HepG2 (cell line): ENCODE measurements around the gene CPNE4. TPM values are rescaled to one million over a fixed set of nuclear protein-coding genes. Genes with fewer than 3 reads are reported as not detected.

Experiments used
- ATAC-seq: fragments of 200-7000 bp; cut with Tn5 transposase; 3 replicates; pipeline ENCODE4 v1.9.1; 2020; ENCODE audit warnings: mild to moderate bottlenecking, moderate library complexity
- BruUV-seq: library from RNA; stranded (reverse); fragments of 400-500 nt; replicated peaks from 2 replicates; lab custom pipeline; 2021; lab: Mats Ljungman, UMichigan
- CTCF ChIA-PET: fragments of 300-600 bp; formaldehyde crosslinking; extraction: SDS; loops from one replicate; lab custom pipeline; 2021; ENCODE audit warnings: low total read pairs, inconsistent platforms, low intra/inter-chr PET ratio; lab: Yijun Ruan, JAX
- POLR2A ChIA-PET: fragments of 350-600 bp; sonication (Branson Sonifier 250); formaldehyde crosslinking; loops from one replicate; lab custom pipeline; 2020; ENCODE audit warnings: antibody characterized with exemption, inconsistent platforms; lab: Yijun Ruan, JAX
- DNase-seq: peaks from one replicate; pipeline ENCODE4 v3.0.0-alpha.2; 2015; ENCODE audit warnings: low spot score
- FAIRE-seq: peaks from 3 replicates; lab custom pipeline; 2011; peaks lifted over from hg19 to GRCh38; lab: Jason Lieb, UNC
- H2AFZ ChIP-seq: one replicate; pipeline ENCODE4 v1.6.1; 2011; ENCODE audit warnings: low read length, inconsistent platforms
- H3K27ac ChIP-seq: fragments of 300-600 bp; 3 replicates; pipeline ENCODE4 v1.8.0; 2011; ENCODE audit warnings: mixed run types, mild to moderate bottlenecking, mixed read lengths, low read length, inconsistent platforms; ENCODE audit not compliant: insufficient read depth; ENCODE audit errors: extremely low read length
- H3K27me3 ChIP-seq, 2 experiments: fragments of 200-600 bp in 1 of 2; 2 replicates in 1 of 2; 3 replicates in 1 of 2; pipeline versions ENCODE4 v1.6.0 to v1.8.0; 2011; ENCODE audit warnings: low read length in 2 of 2, mild to moderate bottlenecking in 2 of 2, moderate library complexity in 2 of 2, inconsistent platforms in 1 of 2; ENCODE audit not compliant: insufficient read depth in 2 of 2, control insufficient read depth in 1 of 2
- H3K36me3 ChIP-seq, 2 experiments: fragments of 200-600 bp in 1 of 2; replicated peaks in 1 of 2; 2 replicates in 1 of 2; 3 replicates in 1 of 2; pipeline versions ENCODE4 v1.5.1 to v1.8.0; 2011; ENCODE audit warnings: low read length in 2 of 2, inconsistent platforms in 1 of 2; ENCODE audit not compliant: insufficient read depth in 2 of 2, control insufficient read depth in 1 of 2
- H3K4me1 ChIP-seq: 2 replicates; pipeline ENCODE4 v1.5.1; 2012; ENCODE audit warnings: low read length, inconsistent platforms; ENCODE audit not compliant: insufficient read depth
- H3K4me2 ChIP-seq: 2 replicates; pipeline ENCODE4 v1.6.0; 2011; ENCODE audit warnings: low read depth, low read length, inconsistent platforms
- H3K4me3 ChIP-seq, 3 experiments: fragments of 200-600 bp in 1 of 3; sonication (generic), shearing (Covaris generic) in 1 of 3; replicated peaks in 1 of 3; 2 replicates each; pipeline ENCODE4 v1.5.1; 2011 to 2016; ENCODE audit warnings: low read length in 3 of 3, inconsistent platforms in 2 of 3, low read depth in 2 of 3, mild to moderate bottlenecking in 2 of 3, control low read depth in 1 of 3, mixed read lengths in 1 of 3; ENCODE audit not compliant: insufficient read depth in 1 of 3
- H3K79me2 ChIP-seq: one replicate; pipeline ENCODE4 v1.6.1; 2011; ENCODE audit warnings: low read length, inconsistent platforms; ENCODE audit not compliant: insufficient read depth
- H3K9ac ChIP-seq: 2 replicates; pipeline ENCODE4 v1.6.0; 2011; ENCODE audit warnings: mild to moderate bottlenecking, low read depth, low read length, inconsistent platforms; ENCODE audit not compliant: insufficient read depth
- H3K9me3 ChIP-seq: 2 replicates; pipeline ENCODE4 v1.5.1; 2012; ENCODE audit warnings: mild to moderate bottlenecking, low read length
- H4K20me1 ChIP-seq: 2 replicates; pipeline ENCODE4 v1.6.0; 2011; ENCODE audit warnings: inconsistent platforms, mild to moderate bottlenecking, low read length, moderate library complexity; ENCODE audit not compliant: insufficient read depth
- CBX1 ChIP-seq: IDR thresholded peaks from one replicate; pipeline ENCODE4 v1.6.1; 2016; ENCODE audit warnings: antibody characterized with exemption, low read depth
- DZIP1 ChIP-seq: sonication (generic); formaldehyde crosslinking; IDR thresholded peaks from 2 replicates; pipeline ENCODE4 v1.5.0; 2020; ENCODE audit warnings: mild to moderate bottlenecking, missing genetic modification reagents
- ELF4 ChIP-seq: sonication (generic); formaldehyde crosslinking; IDR thresholded peaks from 2 replicates; pipeline ENCODE4 v1.5.0; 2020; ENCODE audit warnings: missing genetic modification reagents, mild to moderate bottlenecking, moderate library complexity, borderline replicate concordance
- HOXA5 ChIP-seq: sonication (generic); formaldehyde crosslinking; IDR thresholded peaks from 2 replicates; pipeline ENCODE4 v1.4.0; 2020; ENCODE audit warnings: missing genetic modification reagents
- MTA3 ChIP-seq: sonication (generic); formaldehyde crosslinking; IDR thresholded peaks from 2 replicates; pipeline ENCODE4 v1.4.0; 2020; ENCODE audit warnings: missing genetic modification reagents
- NR0B2 ChIP-seq: sonication (generic); formaldehyde crosslinking; IDR thresholded peaks from 2 replicates; pipeline ENCODE4 v1.4.0; 2020; ENCODE audit warnings: mild to moderate bottlenecking, missing genetic modification reagents
- NR1H2 ChIP-seq: sonication (generic); formaldehyde crosslinking; IDR thresholded peaks from 2 replicates; pipeline ENCODE4 v1.8.1; 2022; ENCODE audit warnings: low read depth, missing genetic modification reagents, borderline replicate concordance
- POLR2AphosphoS5 ChIP-seq: IDR thresholded peaks from 2 replicates; pipeline ENCODE4 v1.6.1; 2012; ENCODE audit warnings: low read depth, low read length
- RELA ChIP-seq: sonication (generic); formaldehyde crosslinking; IDR thresholded peaks from 2 replicates; pipeline ENCODE4 v1.4.0; 2020; ENCODE audit warnings: missing genetic modification reagents
- TBL1XR1 ChIP-seq: fragments of 150-350 bp; IDR thresholded peaks from 2 replicates; pipeline ENCODE4 v1.6.1; 2014; ENCODE audit warnings: borderline replicate concordance, low read length; ENCODE audit not compliant: partially characterized antibody
- U2AF2 ChIP-seq: fragments of 200-400 bp; formaldehyde crosslinking; IDR thresholded peaks from 2 replicates; pipeline ENCODE4 v1.6.1; 2017; ENCODE audit warnings: low read depth, mild to moderate bottlenecking, low read length
- ZBTB39 ChIP-seq: sonication (generic); formaldehyde crosslinking; IDR thresholded peaks from 2 replicates; pipeline ENCODE4 v1.5.0; 2020; ENCODE audit warnings: missing genetic modification reagents
- ZBTB42 ChIP-seq: sonication (generic); formaldehyde crosslinking; IDR thresholded peaks from 2 replicates; pipeline ENCODE4 v1.5.0; 2020; ENCODE audit warnings: mild to moderate bottlenecking, missing genetic modification reagents
- ZNF12 ChIP-seq: sonication (generic); formaldehyde crosslinking; IDR thresholded peaks from 2 replicates; pipeline ENCODE4 v1.5.0; 2020; ENCODE audit warnings: missing genetic modification reagents
- ZNF275 ChIP-seq: sonication (generic); formaldehyde crosslinking; IDR thresholded peaks from 2 replicates; pipeline ENCODE4 v1.8.0; 2022; ENCODE audit warnings: missing genetic modification reagents, mild to moderate bottlenecking, inconsistent platforms, borderline replicate concordance
- ZNF570 ChIP-seq: sonication (generic); formaldehyde crosslinking; IDR thresholded peaks from 2 replicates; pipeline ENCODE4 v1.4.0; 2020; ENCODE audit warnings: mild to moderate bottlenecking, missing genetic modification reagents, borderline replicate concordance
- ZNF572 ChIP-seq: sonication (generic); formaldehyde crosslinking; IDR thresholded peaks from 2 replicates; pipeline ENCODE4 v1.5.1; 2020; ENCODE audit warnings: mild to moderate bottlenecking, missing genetic modification reagents
- ZNF678 ChIP-seq: sonication (generic); formaldehyde crosslinking; IDR thresholded peaks from 2 replicates; pipeline ENCODE4 v1.4.0; 2020; ENCODE audit warnings: mild to moderate bottlenecking, missing genetic modification reagents
- ZNF749 ChIP-seq: sonication (generic); formaldehyde crosslinking; IDR thresholded peaks from 2 replicates; pipeline ENCODE4 v1.8.0; 2022; ENCODE audit warnings: mild to moderate bottlenecking, missing genetic modification reagents, moderate library complexity, borderline replicate concordance
- ZSCAN25 ChIP-seq: sonication (generic); formaldehyde crosslinking; IDR thresholded peaks from 2 replicates; pipeline ENCODE4 v1.8.0; 2022; ENCODE audit warnings: mild to moderate bottlenecking, missing genetic modification reagents
- WGBS: methylation state at CpG from one replicate; pipeline ENCODE4 v1.1.6; 2017; ENCODE audit warnings: low lambda C conversion rate; 5-methylcytosine and 5-hydroxymethylcytosine counted together
- in situ Hi-C: cut with HindIII; loops from 2 replicates; pipeline ENCODE4 v1.10.0; 2017; ENCODE audit warnings: low pct_unique_long_range_greater_than_20kb; ENCODE audit not compliant: extremely low pct_ligation_motif_present
- intact Hi-C: fragments of 100-400 bp; cut with micrococcal nuclease; formaldehyde crosslinking; loops from one replicate; pipeline ENCODE4 v1.10.0; 2022; ENCODE audit not compliant: unreplicated experiment
- polyA plus RNA-seq, 8 experiments: library from polyadenylated mRNA; depleted of rRNA in 3 of 8; stranded (reverse) in 7 of 8; unstranded in 1 of 8; fragments of >200 nt; fragmentation: Illumina TruSeq in 4 of 8; extraction: Trizol in 4 of 8; gene quantifications; 2 replicates each; pipeline versions ENCODE4 v1.2.1 to v1.2.3, GENCODE V29; 2011 to 2016; ENCODE audit warnings: low read depth in 4 of 8, missing spikeins in 1 of 8, mixed read lengths in 1 of 8; ENCODE audit not compliant: insufficient read depth in 1 of 8
- total RNA-seq, 5 experiments: library from RNA; depleted of rRNA; stranded (reverse); fragments of >200 nt; fragmentation: Illumina TruSeq; extraction: Trizol; gene quantifications; 2 replicates each; pipeline ENCODE4 v1.2.3, GENCODE V29; 2016; ENCODE audit warnings: low read depth in 1 of 5

Gene CPNE4
- total and polyA plus RNA-seq, 2 of the 13 experiments (the other 11 are each of a cell fraction or from before 2014, with no cell fraction given) = not detected

GRCh38 chr3:131973731-131974130 is 61.1 kb downstream of the CPNE4 start:
- no peak overlapping the region for H2AFZ ChIP-seq
- no peaks in the 10 kb centered on the region for H3K27me3 ChIP-seq
- intact Hi-C loops = no loop called here
- in situ Hi-C loops = no loop called here
- TF ChIP-seq TBL1XR1 (no peak), ZNF572 (no peak), ZBTB42 (no peak), NR1H2 (CRISPR knock-in tag) (no peak), ZNF12 (CRISPR knock-in tag) (no peak), RELA (CRISPR knock-in tag) (no peak), ZNF678 (CRISPR knock-in tag) (no peak), U2AF2 (no peak), ELF4 (CRISPR knock-in tag) (no peak), ZNF275 (CRISPR knock-in tag) (no peak), ZNF749 (CRISPR knock-in tag) (no peak), ZSCAN25 (CRISPR knock-in tag) (no peak), MTA3 (CRISPR knock-in tag) (no peak), POLR2AphosphoS5 (no peak), HOXA5 (CRISPR knock-in tag) (no peak), NR0B2 (CRISPR knock-in tag) (no peak), CBX1 (no peak), DZIP1 (CRISPR knock-in tag) (no peak), ZBTB39 (no peak), ZNF570 (CRISPR knock-in tag) (no peak)
- TF ChIP-seq, all 625 proteins: peak for 0
- ChIA-PET POLR2A (no interaction called here), CTCF (no interaction called here)
- Histone ChIP-seq H3K9ac (no peak overlapping the region), H3K4me1 (no peaks in the 10 kb centered on the region), H3K79me2 (no peaks in the 10 kb centered on the region), H3K4me3 (no peak overlapping the region), H3K36me3 (no peaks in the 10 kb centered on the region), H3K4me2 (no peak overlapping the region), H4K20me1 (no peaks in the 10 kb centered on the region), H3K9me3 (no peaks in the 10 kb centered on the region), H3K27ac (no peak overlapping the region)
- no peak for DNase-seq
- BruUV-seq = no TSS peak
- no peak for ATAC-seq
- WGBS = 11% methylated on average over 4 of the region's 4 CpGs
- FAIRE-seq = no peak
